ENCODE results near the gene LAMB1.
A peak's percentile ranks its signal among the peaks of the same experiment; 100 is the strongest.
"Not testable (repeated sequence)": the region's sequence is repeated elsewhere in the genome, so short reads cannot be mapped to it uniquely, and the experiment has no call there.

LAMB1 gene

GRCh38 chr7:107917763-107918651, 85.0 kb downstream of the LAMB1 start:
- no peak for DNase-seq (ENCODE audit: low spot score)

GRCh38 chr7:107915541-107915940, 87.4 kb downstream of the LAMB1 start:
- DNase-seq (ENCODE audit: low spot score), result no peak

GRCh38 chr7:107914831-107915230, 88.1 kb downstream of the LAMB1 start:
- DNase-seq (ENCODE audit: low spot score), result no peak

- DNase-seq (ENCODE audit: low spot score), result peak; percentile 12
Observed at GRCh38 chr7:107913851-107914250, 89.1 kb downstream of the LAMB1 start.

- DNase-seq (ENCODE audit: low spot score), result no peak
Observed at GRCh38 chr7:107911981-107912380, 91.0 kb downstream of the LAMB1 start.

- DNase-seq (ENCODE audit: low spot score), result no peak
Observed at GRCh38 chr7:107909445-107909844, 93.5 kb downstream of the LAMB1 start.

- no peak for DNase-seq (ENCODE audit: low spot score)
Observed at GRCh38 chr7:107907790-107908189, 95.2 kb downstream of the LAMB1 start.

- DNase-seq (ENCODE audit: low spot score), result no peak
Observed at GRCh38 chr7:107902381-107902780, 100.6 kb downstream of the LAMB1 start.

GRCh38 chr7:107900496-107901015, 102.4 kb downstream of the LAMB1 start:
- no peak for DNase-seq (ENCODE audit: low spot score)

GRCh38 chr7:107898997-107899594, 103.9 kb downstream of the LAMB1 start:
- DNase-seq (ENCODE audit: low spot score), result no peak

GRCh38 chr7:107892367-107892741, 110.6 kb downstream of the LAMB1 start:
- not testable (repeated sequence) for DNase-seq (ENCODE audit: low spot score)

- DNase-seq (ENCODE audit: low spot score), result no peak
Observed at GRCh38 chr7:107891636-107892366, 111.2 kb downstream of the LAMB1 start.

- peak; percentile 88 for DNase-seq (ENCODE audit: low spot score)
Observed at GRCh38 chr7:107890962-107891635, 111.9 kb downstream of the LAMB1 start, which contains the start of gene DLD. Gene DLD, plus strand, starts transcription at chr7:107891183. Its CDS starts 68 bp downstream, at chr7:107891251.

GRCh38 chr7:107890493-107890961, 112.4 kb downstream of the LAMB1 start:
- DNase-seq (ENCODE audit: low spot score), result no peak

GRCh38 chr7:107889992-107890391, 113.0 kb downstream of the LAMB1 start:
- DNase-seq (ENCODE audit: low spot score), result no peak

- not testable (repeated sequence) for DNase-seq (ENCODE audit: low spot score)
Observed at GRCh38 chr7:107887827-107888226, 115.1 kb downstream of the LAMB1 start.

- DNase-seq (ENCODE audit: low spot score), result no peak
Observed at GRCh38 chr7:107884066-107884818, 118.7 kb downstream of the LAMB1 start.

- DNase-seq (ENCODE audit: low spot score), result no peak
Observed at GRCh38 chr7:107882766-107883165, 120.2 kb downstream of the LAMB1 start.

- DNase-seq (ENCODE audit: low spot score), result peak; percentile 70
Observed at GRCh38 chr7:107879400-107880035, 123.4 kb downstream of the LAMB1 start.

GRCh38 chr7:107878636-107879035, 124.3 kb downstream of the LAMB1 start:
- no peak for DNase-seq (ENCODE audit: low spot score)
